HK-2 (cell line): ENCODE results near the gene E2F8.

Experiments used
- DNase-seq: peaks from one replicate; pipeline ENCODE4 v3.0.0-alpha.2; 2018; ENCODE audit not compliant: unreplicated experiment

Gene E2F8

GRCh38 chr11:19220903-19221724 lies 19.6 kb downstream of the E2F8 start:
- DNase-seq: no peak

- no peak for DNase-seq
Observed at GRCh38 chr11:19218786-19219460, 21.8 kb downstream of the E2F8 start.

- DNase-seq: no peak
Observed at GRCh38 chr11:19218216-19218615, 22.5 kb downstream of the E2F8 start.

- no peak for DNase-seq
Observed at GRCh38 chr11:19216709-19217374, 23.9 kb downstream of the E2F8 start.

- DNase-seq: no peak
Observed at GRCh38 chr11:19216021-19216420, 24.7 kb downstream of the E2F8 start.

GRCh38 chr11:19209617-19210370 lies 31.0 kb downstream of the E2F8 start:
- DNase-seq: no peak

GRCh38 chr11:19208959-19209546 lies 31.7 kb downstream of the E2F8 start:
- no peak for DNase-seq

- no peak for DNase-seq
Observed at GRCh38 chr11:19208181-19208580, 32.6 kb downstream of the E2F8 start.

- DNase-seq: no peak
Observed at GRCh38 chr11:19204836-19205235, 35.9 kb downstream of the E2F8 start.

GRCh38 chr11:19201737-19202605 lies 38.8 kb downstream of the E2F8 start, which contains the start of gene CSRP3:
CSRP3 (minus strand) TSS chr11:19201983; CDS start chr11:19192448, 9,535 bp downstream.
- no peak for DNase-seq

- peak; percentile 2 for DNase-seq
Observed at GRCh38 chr11:19200410-19201201, 40.1 kb downstream of the E2F8 start.

GRCh38 chr11:19199771-19200170 lies 41.0 kb downstream of the E2F8 start:
- no peak for DNase-seq

- no peak for DNase-seq
Observed at GRCh38 chr11:19199048-19199447, 41.7 kb downstream of the E2F8 start.

GRCh38 chr11:19196432-19196831 lies 44.3 kb downstream of the E2F8 start:
- no peak for DNase-seq

GRCh38 chr11:19194620-19195308 lies 46.0 kb downstream of the E2F8 start:
- DNase-seq: no peak

- no peak for DNase-seq
Observed at GRCh38 chr11:19193916-19194315, 46.8 kb downstream of the E2F8 start.

- no peak for DNase-seq
Observed at GRCh38 chr11:19191530-19192169, 49.1 kb downstream of the E2F8 start.

- DNase-seq: no peak
Observed at GRCh38 chr11:19187833-19188258, 52.9 kb downstream of the E2F8 start.
